H1 (cell line): ENCODE results near the gene ACVRL1. TPM values are rescaled to one million over a fixed set of nuclear protein-coding genes. Genes with fewer than 3 reads are reported as not detected.

Source experiments
- NANOG ChIP-seq: IDR thresholded peaks from 2 replicates; pipeline ENCODE4 v1.6.1; 2011; ENCODE audit warnings: low read length, low read depth, mild to moderate bottlenecking, inconsistent platforms; ENCODE audit not compliant: insufficient read depth, poor library complexity, severe bottlenecking
- RXRA ChIP-seq: IDR thresholded peaks from 2 replicates; pipeline ENCODE4 v1.6.1; 2011; ENCODE audit warnings: low read depth, mild to moderate bottlenecking, low read length, moderate library complexity; ENCODE audit not compliant: insufficient read depth
- polyA plus RNA-seq, 7 experiments: library from polyadenylated mRNA; depleted of rRNA in 3 of 7; stranded (reverse) in 5 of 7; unstranded in 2 of 7; fragments of >200 nt in 5 of 7; fragments of 200-250 nt in 2 of 7; gene quantifications; 1 replicate in 5 of 7; 2 replicates in 1 of 7; 4 replicates in 1 of 7; pipeline versions ENCODE4 v1.2.1 to v1.2.3, GENCODE V29; 2011 to 2013; ENCODE audit warnings: missing spikeins in 2 of 7, mixed read lengths in 2 of 7
- total RNA-seq: library from RNA; stranded (reverse); fragmentation: NEBNext Ultra II Directional; extraction: Animal tissue kit (Norgen Biotek cat#: 25700); gene quantifications from 2 replicates; pipeline ENCODE4 v1.2.1, GENCODE V29; 2021
- TF ChIP-seq, protein P1 (sequence below): IDR thresholded peaks from 2 replicates; pipeline ENCODE4 v1.6.1; 2012; ENCODE audit warnings: inconsistent platforms

ACVRL1 gene
- total and polyA plus RNA-seq, 2 of the 8 experiments (the other 6 are each of a cell fraction or from before 2014, with no cell fraction given) = 0.09 to 0.35 TPM

DNA sequence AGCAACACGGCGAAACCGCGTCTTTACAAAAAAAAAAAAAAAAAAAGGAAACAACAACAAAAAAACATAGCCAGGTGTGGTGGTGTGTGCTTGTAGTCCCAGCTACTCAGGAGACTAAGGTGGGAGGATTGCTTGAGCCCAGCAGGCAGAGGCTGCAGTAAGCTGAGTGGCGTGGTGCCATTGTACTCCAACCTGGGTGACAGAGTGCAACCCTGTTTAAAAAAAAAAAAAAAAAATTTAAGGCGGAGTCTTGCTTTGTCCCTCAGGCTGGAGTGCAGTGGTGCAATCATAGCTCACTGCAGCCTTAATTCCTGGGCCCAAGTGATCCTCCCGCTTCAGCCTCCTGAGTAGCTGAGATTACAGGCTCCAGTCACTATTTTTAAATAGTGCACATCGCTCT lies 40.5 kb upstream of the ACVRL1 start (continued):
- TF ChIP-seq RXRA (no peak), NANOG (no peak)
- TF ChIP-seq, protein P1, sequence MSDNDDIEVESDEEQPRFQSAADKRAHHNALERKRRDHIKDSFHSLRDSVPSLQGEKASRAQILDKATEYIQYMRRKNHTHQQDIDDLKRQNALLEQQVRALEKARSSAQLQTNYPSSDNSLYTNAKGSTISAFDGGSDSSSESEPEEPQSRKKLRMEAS = no peak
